Measurements from ENCODE around the gene TMEM204. TPM values are rescaled to one million over a fixed set of nuclear protein-coding genes. Genes with fewer than 3 reads are reported as not detected.

The TMEM204 gene
- total RNA-seq, 4 donors from 2014 or later, result 14.7 to 27.7 (median 22.1) TPM

DNA sequence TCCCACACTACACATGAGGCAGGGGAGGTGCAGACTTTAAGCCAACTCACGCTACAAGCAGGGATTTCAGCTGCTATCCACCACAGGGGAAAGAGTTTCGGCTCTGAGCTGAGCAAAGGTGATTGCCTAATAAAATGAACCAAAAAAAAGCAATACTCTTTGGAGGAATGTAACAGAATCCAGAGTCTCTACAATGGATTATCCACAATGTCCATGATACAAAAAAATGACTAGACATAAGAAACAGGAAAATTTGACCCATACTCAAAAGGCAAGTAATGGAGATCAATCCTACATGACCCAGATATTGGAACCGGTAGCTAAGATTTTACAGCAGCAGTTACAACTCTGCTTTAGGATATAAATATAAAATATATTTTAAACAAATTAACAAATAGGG is 19.0 kb upstream of the TMEM204 start:
- H3K4me3 ChIP-seq, result no peak overlapping the region
- H3K9me3 ChIP-seq, result no peaks in the 10 kb centered on the region
- ATAC-seq (no peak), DNase-seq (no peak)
- intact Hi-C loops (cut with DNase I; ENCODE audit: low total_unique reads), result no loop called here
- H3K4me1 ChIP-seq, result peaks cover 10 to 13% of the 10 kb centered on the region in 2 donors
- H3K36me3 ChIP-seq, result no peaks in the 10 kb centered on the region
- H3K27ac ChIP-seq, result no peak overlapping the region
- H3K27me3 ChIP-seq, result no peaks in the 10 kb centered on the region
- in situ Hi-C loops (cut with MboI; ENCODE audit: low sequenced_read_pairs in 4 of 4), result no loop called here
- no peak for TF ChIP-seq POLR2A (IDR thresholded peaks at IDR 0.05)
- TF ChIP-seq, protein P1, sequence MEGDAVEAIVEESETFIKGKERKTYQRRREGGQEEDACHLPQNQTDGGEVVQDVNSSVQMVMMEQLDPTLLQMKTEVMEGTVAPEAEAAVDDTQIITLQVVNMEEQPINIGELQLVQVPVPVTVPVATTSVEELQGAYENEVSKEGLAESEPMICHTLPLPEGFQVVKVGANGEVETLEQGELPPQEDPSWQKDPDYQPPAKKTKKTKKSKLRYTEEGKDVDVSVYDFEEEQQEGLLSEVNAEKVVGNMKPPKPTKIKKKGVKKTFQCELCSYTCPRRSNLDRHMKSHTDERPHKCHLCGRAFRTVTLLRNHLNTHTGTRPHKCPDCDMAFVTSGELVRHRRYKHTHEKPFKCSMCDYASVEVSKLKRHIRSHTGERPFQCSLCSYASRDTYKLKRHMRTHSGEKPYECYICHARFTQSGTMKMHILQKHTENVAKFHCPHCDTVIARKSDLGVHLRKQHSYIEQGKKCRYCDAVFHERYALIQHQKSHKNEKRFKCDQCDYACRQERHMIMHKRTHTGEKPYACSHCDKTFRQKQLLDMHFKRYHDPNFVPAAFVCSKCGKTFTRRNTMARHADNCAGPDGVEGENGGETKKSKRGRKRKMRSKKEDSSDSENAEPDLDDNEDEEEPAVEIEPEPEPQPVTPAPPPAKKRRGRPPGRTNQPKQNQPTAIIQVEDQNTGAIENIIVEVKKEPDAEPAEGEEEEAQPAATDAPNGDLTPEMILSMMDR (IDR thresholded peaks at IDR 0.05 in 4 of 5, conservative IDR thresholded peaks at IDR 0.05 in 1 of 5), result no peak

DNA sequence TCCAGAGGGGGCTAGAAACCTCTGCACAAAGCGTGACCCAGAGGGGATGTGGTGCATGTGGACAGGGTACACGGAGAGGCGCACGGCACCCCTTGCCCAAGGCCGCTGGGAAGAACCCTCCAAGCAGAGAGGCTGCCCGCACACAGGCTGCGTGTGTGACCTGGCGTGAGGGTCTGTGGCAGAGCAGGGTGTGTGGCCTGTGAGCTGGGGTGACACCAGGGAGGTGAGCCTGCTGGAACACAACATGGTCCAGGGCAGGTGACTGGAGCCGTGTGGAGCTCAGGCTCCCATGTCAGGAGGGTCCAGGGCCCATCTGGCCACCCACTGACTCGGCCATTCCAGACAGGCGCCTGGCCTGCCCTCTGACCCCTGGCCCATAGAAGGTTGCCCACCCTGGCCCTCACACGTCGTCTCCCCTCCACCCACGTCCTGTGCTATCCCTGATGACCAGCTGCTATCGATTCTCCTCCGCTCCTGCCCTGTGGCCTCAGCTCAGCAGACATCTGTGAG is 14.8 kb upstream of the TMEM204 start:
- H3K27me3 ChIP-seq, result no peaks in the 10 kb centered on the region
- no peaks in the 10 kb centered on the region for H3K4me1 ChIP-seq
- TF ChIP-seq POLR2A (IDR thresholded peaks at IDR 0.05), result no peak
- TF ChIP-seq, protein P1 (IDR thresholded peaks at IDR 0.05 in 4 of 5, conservative IDR thresholded peaks at IDR 0.05 in 1 of 5), result no peak
- H3K36me3 ChIP-seq, result no peaks in the 10 kb centered on the region
- no peaks in the 10 kb centered on the region for H3K9me3 ChIP-seq
- ATAC-seq (no peak), DNase-seq (no peak)
- in situ Hi-C loops (cut with MboI; ENCODE audit: low sequenced_read_pairs in 4 of 4) (no loop called here), intact Hi-C loops (cut with DNase I; ENCODE audit: low total_unique reads) (no loop called here)
- H3K27ac ChIP-seq, result no peak overlapping the region
- H3K4me3 ChIP-seq, result no peak overlapping the region

DNA sequence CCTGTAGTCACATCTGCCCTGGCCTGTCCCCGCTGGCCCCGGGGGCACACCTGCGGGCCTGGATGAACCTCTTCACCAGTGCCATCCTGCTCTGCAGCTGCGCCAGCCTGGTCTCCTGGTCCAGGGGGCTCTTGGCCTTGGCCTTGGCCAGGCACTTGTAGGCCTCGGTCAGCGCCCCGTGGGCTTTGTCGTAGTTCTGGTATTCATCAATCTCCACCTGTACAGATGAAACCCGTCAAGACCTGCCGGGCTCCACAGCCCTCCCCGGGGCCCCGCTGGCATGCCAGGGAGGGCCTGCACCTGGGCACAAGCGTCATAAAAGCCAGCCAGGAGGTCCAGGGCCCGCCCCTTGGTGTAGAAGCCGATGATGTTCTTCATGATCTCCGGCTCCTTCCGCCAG is 13.6 kb upstream of the TMEM204 start:
- no peak for TF ChIP-seq POLR2A (IDR thresholded peaks at IDR 0.05)
- TF ChIP-seq, protein P1 (IDR thresholded peaks at IDR 0.05 in 4 of 5, conservative IDR thresholded peaks at IDR 0.05 in 1 of 5), result no peak
- Histone ChIP-seq H3K4me1 (no peaks in the 10 kb centered on the region), H3K9me3 (no peaks in the 10 kb centered on the region), H3K27ac (no peak overlapping the region), H3K27me3 (no peaks in the 10 kb centered on the region), H3K36me3 (no peaks in the 10 kb centered on the region), H3K4me3 (no peak overlapping the region)
- ATAC-seq (no peak), DNase-seq (no peak)
- in situ Hi-C loops (cut with MboI; ENCODE audit: low sequenced_read_pairs in 4 of 4), result no loop called here
- intact Hi-C loops (cut with DNase I; ENCODE audit: low total_unique reads), result no loop called here

DNA sequence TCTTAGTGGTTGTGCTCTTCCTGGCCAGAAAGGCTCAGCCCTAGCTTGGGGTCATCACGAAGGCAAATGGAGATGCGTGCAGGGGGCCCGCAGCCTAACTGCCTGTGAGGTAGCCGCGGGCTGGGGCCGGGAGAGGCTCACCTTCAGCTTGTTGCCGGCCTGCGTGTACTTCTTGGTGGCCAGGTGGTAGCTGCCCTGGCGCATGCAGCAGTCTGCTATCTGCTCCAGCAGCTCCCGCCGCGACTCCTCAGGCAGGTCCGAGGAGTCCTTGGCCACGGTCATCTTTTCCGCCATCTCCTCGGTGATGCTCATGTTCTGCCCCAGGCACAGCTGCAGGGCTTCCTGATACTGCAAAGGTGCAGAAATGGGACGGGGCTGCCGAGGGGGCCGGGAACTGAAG is 13.0 kb upstream of the TMEM204 start:
- in situ Hi-C loops (cut with MboI; ENCODE audit: low sequenced_read_pairs in 4 of 4), result no loop called here
- no peak for DNase-seq

More for the DNA sequence above, 13.0 kb upstream of the TMEM204 start:
- Histone ChIP-seq H3K36me3 (no peaks in the 10 kb centered on the region), H3K27ac (no peak overlapping the region), H3K9me3 (no peaks in the 10 kb centered on the region), H3K4me3 (no peak overlapping the region), H3K27me3 (no peaks in the 10 kb centered on the region), H3K4me1 (no peaks in the 10 kb centered on the region)
- TF ChIP-seq POLR2A (IDR thresholded peaks at IDR 0.05), result no peak
- TF ChIP-seq, protein P1 (IDR thresholded peaks at IDR 0.05 in 4 of 5, conservative IDR thresholded peaks at IDR 0.05 in 1 of 5), result no peak
- intact Hi-C loops (cut with DNase I; ENCODE audit: low total_unique reads), result no loop called here
- ATAC-seq, result no peak
